GM12891 (cell line): ENCODE measurements around the gene AXDND1.
"Not testable (repeated sequence)": the region's sequence is repeated elsewhere in the genome, so short reads cannot be mapped to it uniquely, and the experiment has no call there.

ENCODE experiments used
- POLR2A ChIP-seq: IDR thresholded peaks from 2 replicates; pipeline ENCODE4 v1.6.1; 2011; ENCODE audit warnings: low read depth, low read length, control low read depth
- POLR2AphosphoS5 ChIP-seq: IDR thresholded peaks from 2 replicates; pipeline ENCODE4 v1.6.1; 2011; ENCODE audit warnings: low read depth, low read length, control low read depth
- POU2F2 ChIP-seq: IDR thresholded peaks from 2 replicates; pipeline ENCODE4 v1.6.1; 2011; ENCODE audit warnings: low read depth, mild to moderate bottlenecking, control low read depth, low read length, moderate library complexity
- SPI1 ChIP-seq: IDR thresholded peaks from 2 replicates; pipeline ENCODE4 v1.6.1; 2011; ENCODE audit warnings: low read depth, low read length, control low read depth
- TAF1 ChIP-seq: IDR thresholded peaks from 2 replicates; pipeline ENCODE4 v1.6.1; 2011; ENCODE audit warnings: low read depth, low read length, control low read depth

GRCh38 chr1:179440301-179440700, 74.5 kb downstream of the AXDND1 start:
- TF ChIP-seq POLR2AphosphoS5, POLR2A, SPI1, TAF1, POU2F2: not testable (repeated sequence)
